Measurements from ENCODE around the gene BACH2.

- TF ChIP-seq POLR2A (IDR thresholded peaks at IDR 0.05) (no peak), POLR2AphosphoS5 (IDR thresholded peaks at IDR 0.05; ENCODE audit: insufficient read depth in 1 of 2, low read depth in 1 of 2) (no peak)
Measured at GRCh38 chr6:90062051-90062450, 234.6 kb downstream of the BACH2 start.
